Activated T-helper 1 cell treated with Interleukin-2 at 50 U/mL for 16 hours (primary cell): Measurements from ENCODE around the gene HIVEP3.

Experiments used
- DNase-seq: peaks from one replicate; pipeline ENCODE4 v3.0.0-alpha.2; 2020; ENCODE audit warnings: low read depth

HIVEP3 gene

DNA sequence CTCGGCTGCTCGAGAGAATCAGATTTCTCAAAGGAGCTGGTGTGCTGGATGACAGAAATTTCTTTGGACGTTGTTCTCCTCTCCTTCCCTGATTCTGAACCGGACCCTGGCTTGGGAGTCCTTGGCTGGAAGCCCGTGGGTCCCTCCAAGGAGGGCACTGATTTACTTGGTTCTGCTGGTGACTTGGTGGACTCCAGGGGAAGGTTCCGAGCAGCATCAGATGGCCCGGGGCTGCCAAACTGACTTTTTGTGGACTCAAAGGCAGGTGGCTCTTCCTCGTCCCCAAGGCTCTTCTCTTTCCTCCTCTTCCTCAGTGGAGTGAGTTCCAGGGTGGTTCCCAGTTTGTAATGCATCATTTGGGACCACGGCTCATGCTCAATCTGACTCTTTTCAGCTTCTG lies 336.4 kb downstream of the HIVEP3 start:
- no peak for DNase-seq

DNA sequence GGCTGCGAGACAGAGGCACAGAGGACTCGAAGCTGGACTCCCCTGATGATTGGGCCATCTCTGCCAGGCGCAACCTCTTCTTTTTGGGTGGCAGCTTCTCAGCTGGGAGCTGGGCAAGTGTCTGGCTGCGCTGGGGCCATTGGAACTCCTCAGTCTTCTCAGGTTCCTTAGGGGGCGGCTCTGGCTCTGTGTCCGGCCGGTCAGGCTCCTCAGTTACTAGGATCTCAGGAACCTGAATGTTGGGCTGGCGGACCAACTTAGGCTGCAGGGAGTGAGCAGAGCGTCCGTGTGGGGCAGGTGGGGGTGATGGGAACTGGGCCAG lies 336.8 kb downstream of the HIVEP3 start:
- no peak for DNase-seq

DNA sequence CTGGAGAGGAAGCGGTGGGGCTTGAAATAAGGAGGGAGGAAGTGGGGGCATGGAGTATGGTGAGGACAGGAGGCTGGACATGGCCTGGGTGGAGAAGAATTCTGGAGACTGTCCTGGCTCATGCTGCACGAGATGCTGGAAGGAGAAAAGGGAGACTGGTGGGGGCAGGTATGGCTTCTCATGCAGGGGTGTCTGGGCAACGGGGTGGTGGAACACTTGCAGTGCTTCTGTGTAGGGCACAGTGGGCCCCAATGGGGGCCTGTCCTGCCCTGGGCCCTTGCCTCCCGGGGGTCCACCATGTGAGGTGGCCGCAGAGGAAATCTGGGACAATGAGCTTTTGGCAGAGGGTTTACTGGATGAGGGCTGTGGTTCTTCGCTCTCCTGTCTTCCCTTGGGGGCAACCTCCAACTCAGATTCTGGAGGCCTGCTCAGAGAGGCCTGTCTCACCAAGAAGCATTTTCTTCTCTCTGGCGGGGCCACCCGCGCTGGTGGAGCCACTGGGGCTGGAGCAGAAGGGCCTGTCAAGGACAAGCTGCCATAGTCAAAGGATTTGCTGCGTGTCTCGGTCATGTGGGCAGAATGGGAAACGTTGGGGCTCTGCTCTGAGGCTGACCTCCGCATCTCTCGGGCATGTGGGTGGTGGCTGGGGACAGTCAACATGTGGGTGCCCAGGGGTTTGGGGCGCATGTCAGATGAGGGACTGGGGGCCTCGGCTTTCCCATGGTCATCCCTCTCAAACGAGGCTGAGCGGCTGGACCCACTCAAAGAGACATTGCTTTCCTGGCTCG lies 337.3 kb downstream of the HIVEP3 start:
- DNase-seq = no peak

DNA sequence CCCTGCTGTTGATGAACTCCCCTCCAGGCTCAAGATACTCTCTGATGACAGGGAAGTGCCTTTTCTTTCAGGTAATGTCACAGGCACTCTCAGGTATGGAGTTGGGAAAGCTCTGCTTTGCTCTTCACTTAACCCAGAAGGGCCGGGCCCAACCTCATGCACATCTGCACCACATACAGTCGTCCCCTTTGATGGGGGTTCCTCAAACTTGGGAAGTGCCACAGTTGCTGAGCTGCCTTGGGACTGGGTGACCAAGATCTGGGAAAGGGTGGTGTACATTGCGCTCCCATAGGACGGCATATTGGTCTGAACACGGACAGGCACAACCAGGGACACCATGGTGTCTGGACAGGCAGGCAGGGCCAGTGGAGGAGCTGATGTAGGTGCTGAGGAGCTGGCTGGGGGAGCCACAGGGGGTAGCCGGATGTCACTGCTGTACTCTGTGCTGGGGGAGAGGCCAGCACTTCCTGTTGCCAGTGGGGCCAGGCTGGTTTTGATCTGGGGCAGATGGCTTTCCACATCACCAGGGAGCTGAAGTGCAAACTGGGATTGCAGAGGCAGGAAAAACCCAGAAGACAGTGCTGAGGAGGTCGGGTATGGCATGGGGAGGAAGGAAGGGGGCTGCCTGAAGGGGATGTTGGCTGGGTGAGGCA lies 338.1 kb downstream of the HIVEP3 start:
- DNase-seq = no peak

DNA sequence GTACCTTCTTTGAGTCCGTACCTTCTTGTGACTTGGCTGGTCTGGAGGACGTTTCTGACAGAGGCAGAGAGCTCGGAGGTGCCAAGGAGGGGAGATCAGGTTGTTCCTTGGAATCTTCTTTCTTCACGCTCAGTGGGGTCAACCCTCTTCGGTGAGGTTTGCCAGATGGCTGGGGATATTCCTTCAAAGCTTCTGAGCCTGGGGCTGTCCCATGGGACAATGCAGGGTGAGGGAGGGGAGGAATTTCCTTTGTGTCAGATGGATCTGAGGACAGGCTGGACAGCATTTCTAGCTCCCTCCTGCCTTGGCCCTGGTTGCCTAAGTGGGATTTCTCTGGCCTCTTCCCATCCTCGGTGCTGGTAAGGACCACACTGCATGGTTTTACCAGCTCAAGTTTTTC lies 338.7 kb downstream of the HIVEP3 start:
- DNase-seq = no peak

DNA sequence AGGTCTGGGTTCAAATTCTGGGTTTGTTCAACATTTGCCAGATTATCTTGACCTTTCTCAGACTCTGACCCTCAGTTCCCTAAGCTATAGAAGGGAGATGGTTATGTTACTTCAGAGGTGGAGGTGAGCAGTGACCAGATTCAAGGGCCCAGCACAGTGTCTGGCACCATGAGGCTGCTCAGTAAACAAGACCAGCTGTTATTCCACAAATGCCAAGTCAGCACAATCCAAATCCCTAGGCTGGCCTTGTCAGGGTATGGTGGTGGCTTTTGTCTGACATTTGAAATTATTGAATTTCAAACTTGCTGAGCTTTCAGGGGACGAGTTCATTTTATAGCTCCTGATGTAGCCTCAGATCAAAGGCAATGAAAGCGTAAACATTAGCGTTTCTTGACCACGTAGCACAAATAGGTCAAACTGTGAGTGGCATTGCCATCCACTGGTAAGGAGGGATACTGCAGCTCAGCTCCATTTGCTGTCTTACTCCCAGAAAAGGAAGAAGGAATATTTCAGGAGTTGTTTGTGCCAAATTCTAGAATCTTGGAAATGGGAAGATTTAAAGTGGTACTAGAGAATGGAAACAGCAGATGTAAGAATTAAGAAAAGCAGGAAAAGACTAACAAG lies 339.9 kb downstream of the HIVEP3 start:
- no peak for DNase-seq

DNA sequence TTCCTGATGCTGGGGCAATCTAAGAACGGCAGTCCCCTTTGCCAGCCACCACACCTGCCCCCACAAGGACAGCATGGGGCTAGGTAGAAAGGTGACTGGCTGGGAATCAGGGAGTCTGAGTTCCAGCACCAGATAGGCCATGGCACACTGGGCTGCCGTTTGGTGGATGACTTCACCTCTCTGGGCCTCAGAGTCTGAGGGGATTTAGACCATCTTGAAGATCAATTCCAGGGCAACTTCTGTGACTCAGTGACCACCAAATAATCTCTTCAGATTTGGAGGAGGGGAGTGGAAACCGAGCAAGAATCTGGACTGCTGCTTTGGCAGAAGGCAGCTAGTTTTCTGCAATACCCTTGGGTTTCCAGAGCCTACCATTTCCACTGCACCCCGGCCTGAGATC lies 342.1 kb downstream of the HIVEP3 start:
- DNase-seq = no peak

DNA sequence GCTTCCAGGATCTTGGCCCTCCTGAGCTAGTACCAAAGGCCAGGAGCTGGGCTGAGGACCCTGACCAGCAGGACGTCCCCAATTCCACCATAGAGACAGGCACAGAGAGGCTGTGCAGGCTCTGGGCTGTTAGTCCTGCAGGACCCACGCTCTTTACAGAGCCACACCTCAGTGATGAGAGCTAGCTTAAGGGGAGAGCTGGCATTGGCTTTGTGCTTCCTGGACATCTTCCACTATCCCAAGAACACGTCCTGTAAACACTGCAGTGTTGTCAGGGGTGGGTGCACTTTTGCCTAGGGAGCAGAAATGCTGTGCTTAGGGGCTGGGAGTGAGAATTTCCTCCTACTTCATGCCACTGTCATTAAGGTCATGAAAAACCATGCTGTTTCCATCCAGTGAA lies 342.5 kb downstream of the HIVEP3 start:
- DNase-seq = no peak

DNA sequence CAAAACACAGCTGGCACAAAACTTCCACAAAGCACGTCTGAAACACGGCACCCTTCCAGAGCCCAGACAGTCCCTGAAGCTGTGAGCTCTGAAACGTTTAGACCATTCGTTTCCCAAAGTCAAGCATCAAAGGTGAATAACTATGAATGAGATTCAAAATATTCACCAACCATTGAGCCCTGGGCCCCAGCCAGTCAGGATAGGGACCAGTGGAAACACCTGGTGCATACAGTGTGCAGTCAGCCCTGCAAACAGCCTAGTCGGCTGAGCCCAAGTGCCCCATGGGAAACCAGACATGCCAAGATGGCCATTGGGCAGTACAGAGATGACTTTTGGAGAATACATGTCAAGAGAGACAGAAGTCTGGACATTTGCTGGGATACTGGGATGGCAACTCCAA lies 343.9 kb downstream of the HIVEP3 start:
- DNase-seq = no peak

DNA sequence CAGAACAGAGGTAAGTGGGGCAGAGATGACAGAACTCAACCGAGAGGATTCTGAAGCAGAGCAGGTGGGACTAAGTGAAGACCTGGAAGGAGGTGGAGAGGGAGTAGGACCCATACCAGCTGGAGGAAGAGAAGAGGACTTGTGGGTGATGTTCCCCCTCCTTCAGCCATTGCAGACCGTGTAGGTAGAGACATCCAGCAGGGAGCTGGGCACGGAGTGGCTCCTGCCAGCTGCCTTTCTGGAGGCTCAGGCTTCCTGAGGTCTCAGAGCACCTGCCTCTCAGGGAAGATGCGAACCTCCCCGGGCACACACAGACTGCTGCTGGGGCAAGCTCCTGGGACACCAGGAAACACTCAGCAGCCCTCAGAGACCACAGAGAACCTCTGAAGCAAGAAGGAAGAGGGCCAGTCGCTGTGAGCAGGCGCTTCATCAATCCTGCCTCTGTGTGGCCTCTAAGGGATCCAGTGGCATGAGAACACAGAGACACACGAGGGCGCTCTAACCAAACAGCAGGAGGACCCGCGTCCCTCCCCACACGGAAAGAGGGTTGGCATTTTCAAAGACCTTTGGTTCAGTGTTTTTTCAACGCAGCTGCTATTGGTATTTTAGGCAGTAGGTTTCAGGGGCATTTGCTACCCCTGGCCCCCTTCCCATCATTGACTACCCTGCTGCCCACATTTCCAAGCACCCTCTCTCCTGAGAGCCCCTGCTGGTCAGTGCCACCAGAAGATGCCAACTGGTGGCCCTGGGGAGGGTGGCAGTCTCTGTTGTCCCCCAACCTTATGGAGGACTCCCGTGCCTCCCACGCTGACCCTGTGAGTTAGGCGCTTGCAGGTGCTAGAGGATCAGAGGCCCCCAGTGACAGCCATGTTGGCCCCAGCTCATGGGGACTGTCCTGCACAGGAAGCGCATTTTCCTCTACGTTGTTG lies 344.7 kb downstream of the HIVEP3 start:
- DNase-seq = peak; percentile 57

DNA sequence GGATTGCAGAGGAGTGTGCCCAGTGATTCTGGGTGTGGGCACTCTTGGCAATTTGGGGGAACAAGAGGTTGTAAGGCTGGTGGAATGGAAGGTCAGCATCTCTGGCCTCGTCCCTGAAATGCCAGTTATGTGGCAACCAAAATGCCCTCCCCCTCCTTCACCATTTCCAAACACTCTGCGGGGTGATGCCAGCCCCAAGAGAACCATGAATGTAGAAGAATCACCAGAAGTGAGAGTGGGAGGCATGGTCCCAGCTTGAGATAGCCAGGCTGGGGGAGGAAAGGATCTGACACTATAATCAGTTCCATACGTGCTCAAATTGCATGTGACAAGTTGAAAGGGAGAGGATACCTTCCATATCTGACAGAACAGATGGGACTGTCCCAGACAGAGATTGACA lies 345.5 kb downstream of the HIVEP3 start:
- DNase-seq = no peak

DNA sequence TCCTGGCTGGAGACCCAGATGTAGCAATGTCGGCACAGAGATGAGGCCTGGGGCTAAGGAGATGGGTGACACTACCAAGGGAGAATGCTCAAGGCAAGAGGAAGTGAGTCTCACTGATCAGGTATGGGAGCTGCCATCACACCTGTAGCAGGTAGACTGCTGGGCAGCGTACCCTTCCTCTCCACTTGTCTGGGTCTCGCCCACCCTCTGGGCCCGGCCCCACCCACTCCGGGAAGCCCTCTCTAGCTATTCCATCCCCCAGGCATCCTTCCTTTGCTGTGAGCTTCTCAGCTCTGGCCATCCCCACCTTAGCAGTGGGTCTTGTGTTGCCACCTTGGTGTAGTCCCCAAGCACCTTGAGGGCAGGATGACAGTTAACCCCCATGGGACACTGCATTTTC lies 346.5 kb downstream of the HIVEP3 start:
- no peak for DNase-seq

DNA sequence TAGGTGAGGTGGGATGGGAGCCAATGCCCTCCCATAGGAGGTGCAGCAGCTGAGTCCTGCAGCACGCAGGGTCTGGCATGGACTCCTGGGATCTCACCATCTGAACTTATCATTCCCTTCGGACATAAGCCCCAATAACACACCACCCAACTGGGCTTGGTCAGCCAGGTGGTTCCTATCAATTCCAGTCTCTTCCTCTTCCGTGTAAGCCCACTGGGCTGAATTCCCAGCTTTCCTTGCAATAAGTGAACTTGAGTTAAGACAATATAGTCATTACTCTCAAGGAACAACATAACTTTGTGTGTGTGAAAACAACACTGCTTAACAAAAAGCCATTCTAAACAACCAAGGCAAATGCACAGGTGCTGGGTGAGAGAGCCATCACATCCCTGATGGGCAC lies 347.7 kb downstream of the HIVEP3 start:
- no peak for DNase-seq

DNA sequence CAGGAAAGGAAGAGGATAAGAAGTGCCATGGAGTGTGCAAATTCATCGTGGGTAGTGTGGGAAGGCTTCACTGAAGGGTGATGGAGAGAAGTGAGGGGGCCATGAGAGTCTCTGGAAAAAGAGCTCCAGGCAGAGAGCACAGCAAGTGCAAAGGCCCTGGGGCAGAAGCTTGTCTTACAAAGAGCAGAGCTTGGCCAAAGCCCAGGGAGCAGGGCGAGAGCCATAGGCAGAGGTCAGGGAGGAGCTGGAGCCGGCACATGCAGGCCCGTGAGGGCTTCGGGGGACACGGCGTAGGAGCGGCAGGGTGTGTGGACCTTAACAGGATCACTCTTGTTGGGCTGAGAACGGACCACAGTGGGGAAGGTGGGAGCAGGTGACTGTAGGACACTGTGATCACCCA lies 350.5 kb downstream of the HIVEP3 start:
- no peak for DNase-seq

DNA sequence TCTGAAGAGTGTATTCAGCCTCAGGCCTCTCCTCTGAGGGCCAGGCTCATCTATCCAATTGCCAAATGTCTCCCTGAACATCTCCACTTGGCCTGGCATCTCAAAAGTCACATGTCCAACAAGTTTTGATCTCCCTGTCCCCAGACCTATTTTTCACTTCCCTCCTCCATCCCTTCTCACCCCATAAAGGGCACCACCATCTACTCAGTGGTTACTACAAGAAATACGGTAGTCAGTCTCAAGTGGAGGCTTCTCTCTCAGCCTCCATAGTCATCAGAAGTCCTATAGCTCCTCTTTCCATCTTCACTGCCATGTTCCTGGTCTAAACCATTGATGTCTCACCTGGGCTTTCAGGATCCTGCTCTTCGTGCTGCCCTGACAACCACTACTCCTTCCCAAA lies 351.8 kb downstream of the HIVEP3 start:
- DNase-seq = no peak

DNA sequence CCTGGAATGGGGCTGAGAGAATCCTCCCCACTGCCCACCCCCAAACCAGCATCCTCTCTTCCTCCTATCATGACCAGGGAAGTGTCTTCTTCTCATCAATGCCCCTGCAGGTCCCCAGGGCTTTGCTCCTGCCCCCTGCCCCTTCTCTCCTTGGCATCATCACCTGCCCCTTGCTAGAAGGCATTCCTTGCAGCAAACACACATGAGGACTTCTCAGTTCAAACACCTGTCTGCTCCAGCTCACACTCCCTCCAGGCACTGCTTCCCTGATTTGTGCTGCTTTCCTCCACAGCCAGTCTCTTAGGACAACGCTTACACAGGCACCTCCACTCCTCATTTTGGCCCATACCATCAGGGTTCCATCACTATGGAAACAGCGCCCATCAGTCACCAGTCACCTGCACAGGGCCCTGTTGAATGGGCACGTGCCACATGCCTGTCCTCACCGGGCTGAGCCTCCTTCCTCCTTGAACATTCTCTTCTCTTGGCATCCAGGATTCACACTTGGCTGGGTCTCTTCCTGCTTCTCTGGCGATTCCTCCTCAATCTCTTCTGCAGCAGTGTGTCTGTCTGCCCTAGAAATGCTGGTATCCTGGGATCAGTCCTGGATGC lies 352.3 kb downstream of the HIVEP3 start:
- DNase-seq = no peak

DNA sequence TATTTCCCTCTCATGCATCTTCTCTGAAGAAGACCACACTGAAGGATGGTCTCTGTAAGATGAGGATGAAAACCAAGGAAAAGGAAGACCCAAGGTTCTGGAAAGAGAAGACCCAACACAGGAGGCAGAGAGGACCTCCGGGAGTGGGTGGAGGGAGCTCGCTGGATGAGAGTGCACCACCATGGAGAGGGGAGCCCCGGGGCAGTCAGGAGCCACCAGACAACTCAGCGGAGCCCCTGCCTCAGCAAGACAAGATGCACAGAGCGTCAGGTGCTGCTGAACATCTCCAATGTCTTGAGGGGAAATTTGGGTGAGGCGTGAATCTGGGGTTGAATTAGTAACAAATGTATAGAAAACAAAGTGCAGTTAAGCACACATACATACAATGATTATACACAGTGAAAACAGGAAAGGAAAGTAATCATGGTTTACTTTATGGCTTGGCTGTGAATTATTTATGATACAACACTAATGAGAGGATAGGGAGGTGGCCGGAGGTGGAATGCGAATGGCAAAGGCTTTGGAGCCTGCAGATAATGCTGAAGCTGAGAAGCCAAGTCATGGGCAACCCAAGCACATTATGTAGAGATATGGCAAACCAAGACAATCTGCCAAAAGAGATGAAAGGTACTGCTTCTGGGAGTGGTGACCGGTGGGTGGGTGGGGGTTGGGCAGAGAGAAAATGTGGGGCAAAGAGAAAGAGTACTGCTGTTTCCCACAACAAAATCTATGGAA lies 353.8 kb downstream of the HIVEP3 start:
- no peak for DNase-seq

DNA sequence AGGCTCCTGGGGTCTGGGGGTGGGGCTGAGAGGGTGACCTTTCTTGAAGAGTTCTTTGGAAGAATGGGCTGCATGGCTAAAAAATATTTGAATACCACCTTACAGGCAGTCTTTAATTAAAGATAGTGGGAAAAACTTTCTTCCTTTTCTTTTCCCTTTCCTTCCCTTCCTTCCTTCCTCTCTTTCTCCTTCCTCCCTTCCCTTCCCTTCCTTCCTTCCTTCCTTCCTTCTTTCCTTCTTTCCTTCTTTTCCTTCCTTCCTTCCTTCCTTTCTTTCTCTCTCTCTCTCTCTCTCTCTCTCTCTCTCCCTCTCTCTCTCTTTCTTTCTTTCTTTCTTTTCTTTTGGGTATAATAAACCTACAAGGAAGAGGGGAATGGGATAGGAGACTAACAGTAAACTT lies 356.4 kb downstream of the HIVEP3 start:
- DNase-seq = no peak

DNA sequence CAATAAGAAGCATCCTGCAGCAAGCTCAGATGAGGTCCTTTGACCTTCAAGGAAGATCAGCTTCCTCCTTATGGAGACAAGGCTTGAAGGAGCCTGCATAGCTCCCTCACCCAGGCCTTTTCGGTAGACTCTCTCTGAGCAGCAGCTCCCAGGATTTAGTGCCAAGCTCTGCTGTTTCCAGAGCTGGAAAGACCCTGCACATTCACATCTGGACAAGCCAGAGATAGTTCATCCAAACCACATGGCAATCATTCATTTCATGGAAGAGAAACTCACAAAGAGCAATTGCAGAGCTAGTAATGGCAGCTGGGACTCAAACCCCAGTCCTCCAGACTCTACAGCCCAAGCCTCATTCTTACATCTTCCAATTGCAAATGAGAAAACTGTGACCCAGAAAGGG lies 357.8 kb downstream of the HIVEP3 start:
- DNase-seq = no peak

DNA sequence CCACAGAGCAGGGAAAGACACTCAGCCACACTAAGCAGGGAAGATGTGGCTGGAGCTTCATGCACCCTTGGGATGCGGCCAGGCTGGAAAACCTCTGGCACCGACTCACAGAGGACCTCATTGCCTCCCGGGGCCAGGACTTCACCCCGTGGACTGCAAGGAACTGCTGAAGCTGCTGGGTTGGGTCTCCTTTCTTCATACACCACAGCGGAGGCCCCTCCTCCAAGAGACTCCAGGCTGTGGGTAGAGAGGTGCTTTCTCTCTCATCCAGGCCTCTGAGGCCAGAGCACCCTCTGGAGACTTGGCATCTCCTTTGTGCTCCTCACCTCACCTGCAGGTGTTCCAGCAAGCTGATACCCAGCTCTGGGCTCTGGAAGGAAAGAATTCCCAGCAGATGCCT lies 358.2 kb downstream of the HIVEP3 start:
- no peak for DNase-seq

DNA sequence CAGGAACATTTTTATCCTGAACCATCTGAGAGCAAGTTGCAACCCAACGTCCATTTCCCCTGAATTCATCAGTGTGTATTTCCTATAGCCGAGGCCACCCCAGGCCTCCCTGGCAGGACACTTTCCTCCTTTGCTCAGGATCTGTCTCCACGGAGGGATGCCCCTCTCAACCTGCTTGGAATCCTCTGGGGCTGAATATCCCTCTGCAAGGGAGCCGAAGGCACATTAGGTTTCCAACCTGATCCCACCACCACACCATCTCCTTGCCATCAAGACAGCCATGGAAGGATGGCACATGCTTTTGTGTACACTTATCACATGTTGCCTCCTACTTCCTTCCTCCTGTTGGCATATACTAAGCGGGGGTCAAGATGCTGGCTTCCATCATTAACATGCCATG lies 359.4 kb downstream of the HIVEP3 start:
- no peak for DNase-seq
